Activated CD8-positive, alpha-beta T cell treated with anti-CD3 and anti-CD28 coated beads for 36 hours (primary cell): ENCODE data around the gene STXBP6. TPM values are rescaled to one million over a fixed set of nuclear protein-coding genes. Genes with fewer than 3 reads are reported as not detected.

Source experiments
- ATAC-seq: fragments of 200-7000 bp; cut with Tn5 transposase; one replicate; pipeline ENCODE4 v1.10.0; 2021; ENCODE audit warnings: mild to moderate bottlenecking, moderate library complexity
- CTCF ChIA-PET: fragments of 350-600 bp; sonication (Branson Sonifier 250); formaldehyde crosslinking; loops from one replicate; lab custom pipeline; 2021; ENCODE audit warnings: antibody characterized with exemption; lab: Charles Lee
- POLR2A ChIA-PET: fragments of 350-600 bp; sonication (Branson Sonifier 250); formaldehyde crosslinking; loops from one replicate; lab custom pipeline; 2021; ENCODE audit warnings: antibody characterized with exemption; lab: Charles Lee
- DNase-seq: peaks from one replicate; pipeline ENCODE4 v3.0.0-alpha.2; 2020
- H3K27ac Mint-ChIP-seq: one replicate; pipeline ENCODE4 v1.8.0; 2021; ENCODE audit warnings: mild to moderate bottlenecking, mixed read lengths
- H3K27me3 Mint-ChIP-seq: one replicate; pipeline ENCODE4 v1.8.0; 2021; ENCODE audit warnings: mixed read lengths
- H3K36me3 Mint-ChIP-seq: one replicate; pipeline ENCODE4 v1.8.0; 2021; ENCODE audit warnings: low read depth, mixed read lengths
- H3K4me1 Mint-ChIP-seq: one replicate; pipeline ENCODE4 v1.8.0; 2021; ENCODE audit warnings: low read depth, mixed read lengths
- H3K4me3 Mint-ChIP-seq: one replicate; pipeline ENCODE4 v1.8.0; 2021; ENCODE audit warnings: mild to moderate bottlenecking, moderate library complexity, mixed read lengths
- H3K9me3 Mint-ChIP-seq: one replicate; pipeline ENCODE4 v1.8.0; 2021; ENCODE audit warnings: mixed read lengths
- CTCF ChIP-seq: fragments of 200-600 bp; IDR thresholded peaks from one replicate; pipeline ENCODE4 v1.8.0; 2022; ENCODE audit warnings: antibody characterized with exemption, mild to moderate bottlenecking
- intact Hi-C: fragments of 100-400 bp; cut with micrococcal nuclease; formaldehyde crosslinking; loops from one replicate; pipeline ENCODE4 v1.10.0; 2022
- total RNA-seq, 2 experiments: library from RNA; stranded (reverse); gene quantifications; one replicate each; pipeline ENCODE4 v1.2.3, GENCODE V29; 2021

The STXBP6 gene
- total RNA-seq, 2 experiments from 2014 or later, result not detected

GRCh38 chr14:25048170-25049016 is 1.6 kb downstream of the STXBP6 start:
- no peak for TF ChIP-seq CTCF
- no peak overlapping the region for H3K4me3 Mint-ChIP-seq
- CTCF ChIA-PET, result no interaction called here
- no peak overlapping the region for H3K27ac Mint-ChIP-seq
- H3K36me3 Mint-ChIP-seq, result no peaks in the 10 kb centered on the region
- ATAC-seq (no peak), DNase-seq (no peak)
- intact Hi-C loops, result no loop called here
- H3K27me3 Mint-ChIP-seq, result peaks cover 45% of the 10 kb centered on the region
- peaks cover 2% of the 10 kb centered on the region for H3K4me1 Mint-ChIP-seq
- POLR2A ChIA-PET, result no interaction called here
- H3K9me3 Mint-ChIP-seq, result no peaks in the 10 kb centered on the region

GRCh38 chr14:25046301-25046943 is 3.5 kb downstream of the STXBP6 start:
- Mint-ChIP-seq H3K9me3 (no peaks in the 10 kb centered on the region), H3K27me3 (peaks cover 37% of the 10 kb centered on the region), H3K27ac (no peak overlapping the region), H3K4me1 (peaks cover 2% of the 10 kb centered on the region), H3K36me3 (no peaks in the 10 kb centered on the region), H3K4me3 (no peak overlapping the region)
- TF ChIP-seq CTCF, result no peak
- ATAC-seq (no peak), DNase-seq (no peak)
- CTCF ChIA-PET, result no interaction called here
- intact Hi-C loops, result no loop called here
- POLR2A ChIA-PET, result no interaction called here

GRCh38 chr14:25044106-25044698 is 5.7 kb downstream of the STXBP6 start:
- ATAC-seq, result no peak
- no peak for DNase-seq
- Mint-ChIP-seq H3K27me3 (peaks cover 26% of the 10 kb centered on the region), H3K27ac (no peak overlapping the region), H3K4me1 (no peaks in the 10 kb centered on the region), H3K36me3 (no peaks in the 10 kb centered on the region), H3K9me3 (no peaks in the 10 kb centered on the region), H3K4me3 (no peak overlapping the region)
- POLR2A ChIA-PET, result no interaction called here
- CTCF ChIA-PET, result no interaction called here
- intact Hi-C loops, result no loop called here
- TF ChIP-seq CTCF, result no peak

- Mint-ChIP-seq H3K27me3 (peaks cover 14% of the 10 kb centered on the region), H3K36me3 (no peaks in the 10 kb centered on the region), H3K4me3 (no peak overlapping the region), H3K27ac (no peak overlapping the region), H3K4me1 (no peaks in the 10 kb centered on the region), H3K9me3 (no peaks in the 10 kb centered on the region)
- CTCF ChIA-PET, result interaction anchor here (0.9 to 1.2 kb wide), 2 partner anchors 51 to 91 kb away, joined by 3 read pairs; no protein-coding TSS in a partner anchor
- DNase-seq, result no peak
- intact Hi-C loops, result no loop called here
- POLR2A ChIA-PET, result no interaction called here
- TF ChIP-seq CTCF, result no peak
- no peak for ATAC-seq
These were observed 7.3 kb downstream of the STXBP6 start for GRCh38 chr14:25042362-25043299.
